Prostate gland (tissue), 2 donors: ENCODE results near the gene SARM1. TPM values are rescaled to one million over a fixed set of nuclear protein-coding genes. Genes with fewer than 3 reads are reported as not detected.

Source experiments
- DNase-seq: peaks from one replicate; pipeline ENCODE4 v3.0.0-alpha.2; 2019; ENCODE audit warnings: low spot score
- H3K27ac ChIP-seq, 2 donors: fragments of 200-600 bp; sonication (generic); 2 replicates each; pipeline ENCODE4 v1.5.1; 2017 to 2019
- H3K27me3 ChIP-seq: fragments of 200-600 bp; sonication (generic); replicated peaks from 2 replicates; pipeline ENCODE4 v1.5.1; 2019; ENCODE audit not compliant: insufficient read depth
- H3K36me3 ChIP-seq, 2 donors: fragments of 200-600 bp; sonication (generic); 1 replicate in 1 of 2; 2 replicates in 1 of 2; pipeline versions ENCODE4 v1.5.1 to v1.8.1; 2017 to 2019
- H3K4me1 ChIP-seq: fragments of 200-600 bp; sonication (generic); replicated peaks from 2 replicates; pipeline ENCODE4 v1.5.1; 2019
- H3K4me3 ChIP-seq, 2 donors: fragments of 200-600 bp; sonication (generic); 2 replicates each; pipeline ENCODE4 v1.5.1; 2017 to 2019
- H3K9me3 ChIP-seq: fragments of 200-600 bp; sonication (generic); 2 replicates; pipeline ENCODE4 v1.5.1; 2017
- CTCF ChIP-seq, 4 experiments: fragments of 200-600 bp in 2 of 4; fragments of 450-650 bp in 2 of 4; sonication (generic) in 2 of 4; IDR thresholded peaks; 1 replicate in 3 of 4; 2 replicates in 1 of 4; pipeline ENCODE4 v1.5.1; 2016 to 2019; ENCODE audit warnings: antibody characterized with exemption in 4 of 4, mild to moderate bottlenecking in 2 of 4, moderate library complexity in 2 of 4
- POLR2A ChIP-seq: fragments of 450-650 bp; IDR thresholded peaks from one replicate; pipeline ENCODE4 v1.6.1; 2016; ENCODE audit warnings: antibody characterized with exemption, mild to moderate bottlenecking
- POLR2AphosphoS5 ChIP-seq: sonication (generic); formaldehyde crosslinking; IDR thresholded peaks from one replicate; pipeline ENCODE4 v1.6.1; 2017; ENCODE audit warnings: antibody characterized with exemption
- WGBS: methylation state at CpG from one replicate; pipeline ENCODE4 v1.1.5; 2018; 5-methylcytosine and 5-hydroxymethylcytosine counted together
- intact Hi-C: fragments of 100-400 bp; cut with DNase I; formaldehyde crosslinking; loops from one replicate; pipeline ENCODE4 v1.14.2; 2022
- total RNA-seq, 2 donors: library from RNA; depleted of rRNA; stranded (reverse); fragments of >200 nt; gene quantifications; one replicate each; pipeline ENCODE4 v1.1.0, GENCODE V29; 2016

The SARM1 gene
- total RNA-seq, 2 donors from 2014 or later = 20.6 to 21.4 TPM

GRCh38 chr17:28345419-28346198 lies 25.9 kb upstream of the SARM1 start:
- no peak for DNase-seq
- Histone ChIP-seq H3K36me3 (peaks cover 12 to 21% of the 10 kb centered on the region in 2 donors), H3K27ac (no peak overlapping the region)

GRCh38 chr17:28346199-28346580 lies 25.3 kb upstream of the SARM1 start:
- no peak overlapping the region for H3K27ac ChIP-seq
- no peak overlapping the region for H3K4me3 ChIP-seq
- peaks cover 8 to 17% of the 10 kb centered on the region in 2 donors for H3K36me3 ChIP-seq
- DNase-seq = no peak
- no peaks in the 10 kb centered on the region for H3K27me3 ChIP-seq
- H3K9me3 ChIP-seq = no peaks in the 10 kb centered on the region
- intact Hi-C loops = no loop called here
- TF ChIP-seq CTCF (IDR thresholded peaks at IDR 0.05) (no peak), POLR2AphosphoS5 (no peak), POLR2A (no peak)
- WGBS = 75% methylated on average over 2 of the region's 2 CpGs
- no peaks in the 10 kb centered on the region for H3K4me1 ChIP-seq

More at GRCh38 chr17:28345419-28346198, 25.9 kb upstream of the SARM1 start:
- Histone ChIP-seq H3K9me3 (no peaks in the 10 kb centered on the region), H3K4me1 (no peaks in the 10 kb centered on the region), H3K4me3 (no peak overlapping the region), H3K27me3 (no peaks in the 10 kb centered on the region)
- 54% methylated on average over 13 of the region's 13 CpGs for WGBS
- TF ChIP-seq POLR2A (no peak), CTCF (IDR thresholded peaks at IDR 0.05) (no peak), POLR2AphosphoS5 (no peak)
- intact Hi-C loops = no loop called here

DNA sequence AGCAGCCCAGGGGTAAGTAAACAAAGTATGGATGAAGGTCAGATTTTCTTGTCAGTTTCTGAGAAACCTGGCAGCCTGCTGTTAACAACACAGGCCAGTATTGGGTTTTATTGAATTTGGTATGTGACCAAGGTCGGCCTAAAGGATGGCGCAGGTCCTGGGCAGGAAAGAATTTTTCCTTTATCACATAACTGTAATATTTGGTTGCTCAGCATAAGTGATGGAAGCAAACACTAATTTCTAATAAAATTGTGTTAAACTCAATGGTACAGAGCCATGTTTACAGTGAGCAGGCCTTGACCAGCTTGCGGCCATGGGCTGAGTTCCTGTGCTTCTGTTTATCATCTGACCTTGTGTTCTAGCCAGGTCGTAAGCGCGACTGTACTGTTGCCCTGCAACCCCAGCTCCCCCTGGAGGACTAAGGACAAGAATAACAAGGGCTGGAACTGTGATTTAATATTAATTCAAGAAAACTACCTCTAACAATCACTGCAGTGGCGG lies 24.7 kb upstream of the SARM1 start:
- 54% methylated on average over 7 of the region's 7 CpGs for WGBS
- no peak for TF ChIP-seq POLR2A
- TF ChIP-seq CTCF (IDR thresholded peaks at IDR 0.05) = peak in 1 of 4 experiments; percentile 9
- TF ChIP-seq POLR2AphosphoS5 = peak; percentile 4
- Histone ChIP-seq H3K27ac (no peak overlapping the region), H3K9me3 (no peaks in the 10 kb centered on the region), H3K4me3 (no peak overlapping the region), H3K27me3 (no peaks in the 10 kb centered on the region), H3K36me3 (peaks cover 6 to 11% of the 10 kb centered on the region in 2 donors), H3K4me1 (no peaks in the 10 kb centered on the region)
- intact Hi-C loops = no loop called here
- DNase-seq = no peak

DNA sequence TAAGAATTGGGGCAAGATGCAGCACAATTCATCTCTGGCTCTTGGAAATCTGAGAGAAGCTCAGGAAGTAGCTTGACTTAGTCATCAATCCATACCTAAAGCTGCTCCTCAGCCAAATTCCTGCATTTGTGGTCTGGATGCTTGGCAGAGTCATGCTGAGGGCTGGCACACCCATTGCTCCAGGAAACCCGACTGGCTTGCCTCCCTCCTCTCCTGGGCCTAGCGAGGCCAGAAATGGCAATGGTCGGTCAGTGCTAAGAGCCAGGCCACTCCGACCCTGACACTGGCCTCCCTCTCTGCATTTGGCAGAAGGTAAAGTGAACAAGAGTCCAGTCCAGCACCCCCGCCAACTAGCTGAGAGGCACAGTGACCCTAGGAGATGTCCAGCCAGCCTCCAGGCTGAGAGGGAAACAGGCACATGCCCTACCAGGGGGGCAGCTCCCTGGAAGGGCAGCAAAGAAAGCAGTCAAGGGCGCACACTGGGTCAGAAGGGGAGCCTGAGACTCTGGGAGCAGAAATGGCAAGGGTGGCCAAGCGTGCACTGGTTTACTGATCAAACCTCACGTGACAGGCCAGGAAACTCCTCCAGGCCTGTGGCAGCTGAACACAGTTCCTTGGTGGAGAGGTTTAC lies 24.1 kb upstream of the SARM1 start:
- H3K4me3 ChIP-seq = no peak overlapping the region
- H3K36me3 ChIP-seq = peaks cover 6 to 11% of the 10 kb centered on the region in 2 donors
- no peaks in the 10 kb centered on the region for H3K27me3 ChIP-seq
- DNase-seq = no peak
- 81% methylated on average over 8 of the region's 8 CpGs for WGBS
- no peaks in the 10 kb centered on the region for H3K4me1 ChIP-seq
- H3K27ac ChIP-seq = peak overlapping the region in 1 of 2 donors; percentile 18
- no peaks in the 10 kb centered on the region for H3K9me3 ChIP-seq
- intact Hi-C loops = no loop called here
- TF ChIP-seq POLR2A = no peak
- TF ChIP-seq CTCF (IDR thresholded peaks at IDR 0.05) = no peak
- TF ChIP-seq POLR2AphosphoS5 = no peak
